Left renal cortex interstitium (tissue), 4 donors: Measurements from ENCODE around the gene STK35. TPM values are rescaled to one million over a fixed set of nuclear protein-coding genes. Genes with fewer than 3 reads are reported as not detected.

ENCODE experiments used
- DNase-seq, 4 donors: peaks; one replicate each; pipeline ENCODE4 v3.0.0-alpha.2; 2013; ENCODE audit warnings: low read depth in 4 of 4, low spot score in 2 of 4, missing footprints in 1 of 4
- polyA plus RNA-seq, 4 donors: library from polyadenylated mRNA; unstranded; fragments of 120-200 nt; gene quantifications; one replicate each; pipeline ENCODE4 v1.2.1, GENCODE V29; 2013; ENCODE audit not compliant: insufficient read length in 4 of 4

STK35 gene
- polyA plus RNA-seq, 4 donors: 15.3 to 21.1 (median 17.0) TPM

DNA sequence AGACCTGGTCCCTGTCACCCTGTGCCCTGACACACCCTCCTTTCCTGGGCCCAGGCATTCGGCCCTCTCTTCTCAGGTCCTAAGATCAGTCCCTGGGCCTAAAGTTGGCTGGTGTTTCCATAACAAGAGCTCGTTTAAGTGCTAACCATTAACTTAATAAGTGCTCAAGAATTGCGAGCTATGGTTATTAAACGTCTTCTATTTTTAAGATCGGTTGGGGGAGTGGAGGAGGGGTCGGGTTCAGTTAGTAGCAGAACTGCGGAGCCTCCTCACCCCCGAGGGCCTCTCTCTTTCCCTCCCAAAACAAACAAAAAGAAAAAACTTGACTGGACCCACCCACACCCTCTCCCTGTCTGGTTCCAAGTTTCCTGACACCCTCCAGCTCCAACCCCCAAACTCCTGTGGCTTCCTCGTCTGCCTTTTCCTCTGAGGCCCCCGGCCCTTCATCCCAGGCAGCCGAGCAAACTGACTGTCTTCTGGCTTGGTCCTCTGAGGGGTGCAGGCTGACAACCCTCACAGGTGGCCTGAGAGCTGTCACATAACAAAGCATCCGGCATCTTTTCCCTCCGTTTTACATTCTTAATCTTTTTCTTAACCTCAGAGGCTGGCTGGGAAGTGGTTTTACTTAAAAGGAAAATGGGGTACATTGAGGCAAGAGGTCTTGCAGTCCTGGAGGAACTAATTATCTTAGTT is 2.0 kb downstream of the STK35 start:
- no peak for DNase-seq

DNA sequence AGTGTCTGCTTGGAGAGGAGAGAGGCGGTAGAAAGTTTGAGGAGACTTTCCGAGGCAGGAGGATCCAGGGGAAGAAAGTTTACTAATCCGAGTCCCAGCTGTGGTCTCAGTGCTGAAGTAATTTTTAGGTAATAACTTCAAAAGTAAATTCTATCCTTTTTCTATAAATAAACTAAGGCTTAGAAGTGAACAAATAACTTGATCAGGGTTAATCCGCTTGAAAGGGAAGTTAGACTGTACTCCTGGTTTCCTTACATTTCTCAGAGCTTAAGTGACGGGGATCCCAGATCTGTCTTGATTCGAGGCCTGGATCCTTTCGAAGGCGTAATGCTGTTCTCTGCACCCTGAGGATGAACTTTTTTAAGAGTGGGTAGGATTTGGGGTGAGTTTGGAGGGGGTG is 2.6 kb downstream of the STK35 start:
- no peak for DNase-seq

- DNase-seq: no peak
Observed at GRCh38 chr20:2108498-2108897, 6.9 kb downstream of the STK35 start.

- DNase-seq: no peak
Observed at GRCh38 chr20:2108987-2109386, 7.4 kb downstream of the STK35 start.

DNA sequence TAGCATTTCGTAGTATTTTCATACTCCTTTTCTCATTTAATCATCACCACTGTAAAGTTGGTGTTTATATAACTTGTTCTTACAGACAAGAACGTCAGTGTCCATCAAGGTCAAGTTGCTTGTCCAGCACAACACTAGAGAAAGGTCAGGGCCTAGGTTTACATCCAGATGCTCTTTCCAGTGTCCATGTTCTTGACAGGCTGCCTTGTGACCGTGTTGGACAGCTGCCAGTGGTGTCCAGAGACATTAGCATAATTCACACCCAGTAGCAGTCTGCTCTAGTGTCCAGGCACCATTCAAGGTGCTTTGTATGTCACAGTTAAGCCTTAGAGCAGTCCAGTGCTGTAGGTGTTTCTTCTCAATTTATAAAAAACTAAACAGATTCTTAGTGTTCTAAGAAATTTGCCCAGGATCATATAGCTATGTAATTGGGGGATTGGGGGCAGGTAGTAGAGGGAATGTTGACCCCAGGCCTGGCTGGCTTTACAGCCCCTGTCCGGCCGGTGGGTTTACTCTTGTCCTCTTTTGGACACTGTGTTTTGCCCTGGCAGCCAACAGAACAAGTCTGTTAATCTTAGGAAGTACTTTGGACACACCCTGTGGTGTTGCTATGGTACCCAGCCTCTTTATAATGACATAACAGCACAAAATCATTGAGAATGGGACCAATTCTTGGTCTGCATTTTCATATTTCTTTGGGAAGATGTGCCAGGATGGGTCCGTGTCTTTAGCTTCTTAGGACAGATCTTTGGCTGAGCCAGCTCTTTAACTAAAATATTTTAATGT is 8.0 kb downstream of the STK35 start:
- DNase-seq: no peak

GRCh38 chr20:2112910-2113309 is 11.3 kb downstream of the STK35 start:
- no peak for DNase-seq

GRCh38 chr20:2114127-2114959 is 12.7 kb downstream of the STK35 start:
- no peak for DNase-seq

DNA sequence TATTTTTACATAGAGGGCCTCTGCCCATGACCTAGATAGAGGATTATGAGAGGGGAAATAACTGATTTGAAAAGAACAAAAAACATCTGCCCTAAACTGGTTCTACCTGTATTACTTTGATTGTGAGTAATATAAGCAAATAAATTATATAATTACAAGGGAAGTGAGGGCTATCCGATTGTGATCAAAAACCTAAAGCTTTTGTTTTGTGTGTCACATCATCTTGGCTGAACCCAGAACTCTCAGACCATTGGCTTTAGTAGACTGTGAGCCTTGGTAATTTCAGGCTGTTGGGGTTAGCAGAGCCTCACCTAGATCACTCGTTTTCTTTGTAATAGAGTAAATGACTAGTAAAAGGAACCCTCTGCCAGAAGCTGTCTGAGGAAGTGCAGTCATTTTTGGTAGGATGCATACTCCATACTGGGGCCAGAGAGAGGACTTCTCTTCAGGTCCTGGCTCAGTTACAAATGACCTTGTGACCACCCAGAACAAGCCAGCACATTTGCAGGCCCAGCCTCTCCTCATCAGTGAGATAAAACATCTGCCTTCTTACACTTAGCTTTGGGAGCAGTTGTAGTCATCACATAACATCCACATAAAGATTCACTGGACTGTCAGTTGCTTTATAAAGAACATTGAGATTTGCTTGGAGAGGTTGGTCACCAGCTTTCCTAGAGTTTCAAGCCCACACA is 13.5 kb downstream of the STK35 start:
- DNase-seq: peak in 2 of 4 donors; percentile 50 to 62

GRCh38 chr20:2116170-2116940 is 14.7 kb downstream of the STK35 start:
- DNase-seq: no peak

DNA sequence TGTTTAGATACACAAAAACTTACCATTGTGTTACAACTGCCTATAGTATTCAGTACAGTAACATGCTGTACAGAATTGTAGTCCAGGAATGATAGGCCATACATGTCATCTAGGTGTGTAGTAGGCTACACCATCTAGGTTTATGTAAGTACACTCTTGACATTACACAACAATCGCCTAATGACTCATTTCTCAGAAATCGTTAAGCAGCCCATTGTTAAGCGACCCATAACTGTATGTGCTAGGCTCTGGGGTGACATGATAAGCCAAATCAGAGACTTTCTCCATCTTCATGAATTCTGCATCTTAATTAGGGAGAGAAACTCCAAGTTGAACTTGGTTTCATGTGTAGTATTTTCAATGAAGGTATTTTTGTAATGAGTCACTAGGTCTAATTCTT is 17.2 kb downstream of the STK35 start:
- no peak for DNase-seq

DNA sequence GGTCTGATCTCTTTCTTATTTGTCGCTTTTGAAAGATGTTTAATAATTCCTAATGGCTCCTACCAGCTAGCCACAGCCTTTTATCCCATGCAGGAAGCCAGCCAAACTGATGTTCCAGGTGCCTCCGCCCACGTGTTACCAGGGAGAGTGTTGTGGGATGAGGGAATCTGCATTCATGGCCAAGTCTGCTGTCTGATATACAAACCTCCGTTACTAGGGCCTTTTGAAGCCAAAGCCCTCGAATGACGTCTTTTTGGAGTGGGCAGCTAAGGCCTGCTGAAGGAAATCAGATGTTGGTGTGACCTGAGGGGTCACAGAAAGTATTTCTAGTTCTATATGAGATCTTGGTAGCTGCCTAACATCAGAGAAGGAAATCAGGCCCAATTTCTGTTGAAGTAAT is 21.3 kb downstream of the STK35 start:
- DNase-seq: peak in 1 of 4 donors; percentile 56

GRCh38 chr20:2123720-2124119 is 22.1 kb downstream of the STK35 start:
- no peak for DNase-seq

- DNase-seq: no peak
Observed at GRCh38 chr20:2124564-2125213, 23.1 kb downstream of the STK35 start.

DNA sequence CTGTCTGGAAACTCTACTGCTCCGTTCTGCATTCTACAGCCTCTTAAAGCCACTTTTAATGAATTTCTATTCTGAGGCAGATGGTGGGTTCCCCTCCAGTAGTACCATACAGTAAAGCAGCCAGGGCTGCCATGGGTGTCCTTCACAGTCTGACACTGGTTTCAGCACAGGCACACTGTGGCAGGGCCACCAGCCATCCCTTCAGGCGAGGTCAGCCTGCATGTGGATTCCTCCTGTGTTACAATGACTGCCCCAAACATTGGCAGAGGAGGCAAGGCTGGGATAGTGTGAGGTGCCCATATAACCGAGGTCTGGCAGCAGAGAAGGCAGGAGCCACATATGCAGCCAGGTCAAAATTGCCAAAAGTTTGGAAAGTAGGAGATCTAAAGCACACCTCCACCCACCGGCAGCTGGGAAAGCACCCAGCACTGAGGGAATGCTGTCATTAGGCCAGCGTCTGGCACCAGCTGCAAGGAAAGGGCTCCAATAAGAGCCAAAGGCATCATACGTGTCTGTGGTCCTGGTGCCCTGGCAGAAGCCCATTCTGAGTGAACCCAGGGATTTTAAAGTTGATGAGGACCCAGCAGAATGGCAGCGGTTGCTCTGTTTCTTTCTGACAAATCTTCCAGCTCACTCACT is 24.0 kb downstream of the STK35 start:
- no peak for DNase-seq

DNA sequence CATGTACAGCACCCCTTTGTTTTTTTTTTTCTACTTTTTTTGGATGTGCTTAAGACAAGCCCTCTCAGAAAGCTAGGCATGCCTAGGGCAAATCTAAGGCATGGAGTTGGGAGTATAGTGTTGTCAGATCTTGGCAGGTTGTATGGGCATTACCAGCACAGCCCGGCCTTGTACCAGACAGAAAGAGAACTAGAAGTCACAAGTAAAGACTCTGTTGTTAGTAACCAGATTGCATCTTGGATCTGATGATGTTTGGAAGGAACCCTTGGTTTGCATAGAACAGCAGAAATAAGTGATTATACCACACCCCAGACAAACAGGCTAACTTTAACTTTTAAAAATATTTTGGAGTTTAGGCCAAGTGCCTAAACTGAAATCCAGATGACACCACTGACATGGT is 25.6 kb downstream of the STK35 start:
- no peak for DNase-seq

- DNase-seq: no peak
Observed at GRCh38 chr20:2128542-2128941, 26.9 kb downstream of the STK35 start.

- no peak for DNase-seq
Observed at GRCh38 chr20:2130062-2130591, 28.5 kb downstream of the STK35 start.

- no peak for DNase-seq
Observed at GRCh38 chr20:2130683-2131082, 29.1 kb downstream of the STK35 start.

GRCh38 chr20:2131366-2131765 is 29.7 kb downstream of the STK35 start:
- no peak for DNase-seq
